H1 (cell line): ENCODE results near the gene UBL5. TPM values are rescaled to one million over a fixed set of nuclear protein-coding genes. Genes with fewer than 3 reads are reported as not detected.

Experiments
- CEBPB ChIP-seq: IDR thresholded peaks from 2 replicates; pipeline ENCODE4 v1.6.1; 2012; ENCODE audit warnings: low read depth, low read length
- GABPA ChIP-seq: IDR thresholded peaks from 2 replicates; pipeline ENCODE4 v1.6.1; 2011; ENCODE audit warnings: mild to moderate bottlenecking, low read length, moderate library complexity, borderline replicate concordance; ENCODE audit not compliant: insufficient read depth
- NRF1 ChIP-seq: IDR thresholded peaks from 2 replicates; pipeline ENCODE4 v1.6.1; 2011; ENCODE audit warnings: mild to moderate bottlenecking, low read depth, low read length, improper control_type of control experiment
- polyA plus RNA-seq, 7 experiments: library from polyadenylated mRNA; depleted of rRNA in 3 of 7; stranded (reverse) in 5 of 7; unstranded in 2 of 7; fragments of >200 nt in 5 of 7; fragments of 200-250 nt in 2 of 7; gene quantifications; 1 replicate in 5 of 7; 2 replicates in 1 of 7; 4 replicates in 1 of 7; pipeline versions ENCODE4 v1.2.1 to v1.2.3, GENCODE V29; 2011 to 2013; ENCODE audit warnings: missing spikeins in 2 of 7, mixed read lengths in 2 of 7
- total RNA-seq: library from RNA; stranded (reverse); fragmentation: NEBNext Ultra II Directional; extraction: Animal tissue kit (Norgen Biotek cat#: 25700); gene quantifications from 2 replicates; pipeline ENCODE4 v1.2.1, GENCODE V29; 2021

Gene UBL5
- total and polyA plus RNA-seq, 2 of the 8 experiments (the other 6 are each of a cell fraction or from before 2014, with no cell fraction given), result 416 to 1,209 TPM

DNA sequence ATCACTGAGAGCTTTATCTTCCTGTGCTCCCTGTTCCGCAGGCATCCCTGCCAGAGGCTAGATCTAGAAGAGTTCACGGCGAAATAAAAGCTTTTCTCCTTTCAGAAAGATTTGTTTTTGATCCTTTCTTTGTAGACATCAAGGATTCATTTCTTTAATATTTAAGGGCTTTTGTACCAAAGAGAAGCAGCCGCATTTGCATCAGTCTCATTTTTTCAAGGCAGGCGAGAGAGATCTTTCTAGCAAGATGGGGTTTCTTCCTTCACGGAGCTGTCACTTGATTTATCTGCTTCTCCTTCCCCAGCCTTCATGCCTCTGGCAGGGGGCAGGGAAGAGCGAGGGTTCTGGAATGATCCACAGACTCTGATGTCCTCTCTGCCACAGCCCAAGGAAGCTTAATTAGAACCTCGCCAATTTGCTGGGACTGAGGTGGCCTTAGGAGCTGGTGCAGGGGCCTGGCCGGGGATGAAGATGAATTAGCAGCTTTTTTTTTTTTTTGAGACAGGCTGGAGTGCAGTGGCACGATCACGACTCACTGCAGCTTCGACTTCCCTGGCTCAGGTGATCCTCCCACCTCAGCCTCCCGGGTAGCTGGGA is 47.4 kb downstream of the UBL5 start (continued):
- no peak for TF ChIP-seq CEBPB
- TF ChIP-seq GABPA, result no peak
- TF ChIP-seq NRF1, result no peak
